A673 (cell line): ENCODE data around the gene SH3GL2.

Source experiments
- EZH2 ChIP-seq: fragments of 200-600 bp; sonication (generic); IDR thresholded peaks from 2 replicates; pipeline ENCODE4 v1.6.1; 2017; ENCODE audit warnings: borderline replicate concordance, low read depth, mild to moderate bottlenecking, mixed read lengths, antibody characterized with exemption, low read length; ENCODE audit not compliant: poor library complexity, severe bottlenecking
- TF ChIP-seq, protein P1 (sequence below): fragments of 300-800, 200-600 bp; sonication (generic); conservative IDR thresholded peaks from 2 replicates; pipeline ENCODE4 v1.5.1; 2017; ENCODE audit warnings: low read depth, mild to moderate bottlenecking, antibody characterized with exemption, low read length, moderate library complexity, mixed read lengths

DNA sequence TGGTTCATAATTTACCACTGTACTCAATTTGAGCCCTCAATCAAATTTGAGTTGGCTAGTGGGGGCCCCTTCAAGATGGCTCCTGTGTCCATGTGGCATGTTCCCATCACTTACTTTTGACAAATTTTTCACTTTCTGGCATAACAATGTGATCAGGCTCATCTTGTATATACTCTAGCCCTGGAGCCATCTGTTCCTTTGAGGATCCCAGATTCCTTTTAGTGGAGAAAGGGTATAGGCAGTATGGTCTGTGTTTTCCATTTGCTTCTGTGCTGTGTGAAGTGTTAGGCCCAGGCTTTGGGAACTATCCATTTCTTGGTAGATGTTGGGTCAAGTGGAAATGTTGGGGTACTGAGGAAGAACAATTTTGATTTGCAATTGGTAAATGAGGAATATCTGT is 45.7 kb downstream of the SH3GL2 start:
- no peak for TF ChIP-seq EZH2
- TF ChIP-seq, protein P1, sequence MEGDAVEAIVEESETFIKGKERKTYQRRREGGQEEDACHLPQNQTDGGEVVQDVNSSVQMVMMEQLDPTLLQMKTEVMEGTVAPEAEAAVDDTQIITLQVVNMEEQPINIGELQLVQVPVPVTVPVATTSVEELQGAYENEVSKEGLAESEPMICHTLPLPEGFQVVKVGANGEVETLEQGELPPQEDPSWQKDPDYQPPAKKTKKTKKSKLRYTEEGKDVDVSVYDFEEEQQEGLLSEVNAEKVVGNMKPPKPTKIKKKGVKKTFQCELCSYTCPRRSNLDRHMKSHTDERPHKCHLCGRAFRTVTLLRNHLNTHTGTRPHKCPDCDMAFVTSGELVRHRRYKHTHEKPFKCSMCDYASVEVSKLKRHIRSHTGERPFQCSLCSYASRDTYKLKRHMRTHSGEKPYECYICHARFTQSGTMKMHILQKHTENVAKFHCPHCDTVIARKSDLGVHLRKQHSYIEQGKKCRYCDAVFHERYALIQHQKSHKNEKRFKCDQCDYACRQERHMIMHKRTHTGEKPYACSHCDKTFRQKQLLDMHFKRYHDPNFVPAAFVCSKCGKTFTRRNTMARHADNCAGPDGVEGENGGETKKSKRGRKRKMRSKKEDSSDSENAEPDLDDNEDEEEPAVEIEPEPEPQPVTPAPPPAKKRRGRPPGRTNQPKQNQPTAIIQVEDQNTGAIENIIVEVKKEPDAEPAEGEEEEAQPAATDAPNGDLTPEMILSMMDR = no peak
